ENCODE results near the gene EVL. TPM values are rescaled to one million over a fixed set of nuclear protein-coding genes. Genes with fewer than 3 reads are reported as not detected.

Gene EVL
- total and polyA plus RNA-seq, 8 donors: 23.0 to 68.4 (median 41.3) TPM

DNA sequence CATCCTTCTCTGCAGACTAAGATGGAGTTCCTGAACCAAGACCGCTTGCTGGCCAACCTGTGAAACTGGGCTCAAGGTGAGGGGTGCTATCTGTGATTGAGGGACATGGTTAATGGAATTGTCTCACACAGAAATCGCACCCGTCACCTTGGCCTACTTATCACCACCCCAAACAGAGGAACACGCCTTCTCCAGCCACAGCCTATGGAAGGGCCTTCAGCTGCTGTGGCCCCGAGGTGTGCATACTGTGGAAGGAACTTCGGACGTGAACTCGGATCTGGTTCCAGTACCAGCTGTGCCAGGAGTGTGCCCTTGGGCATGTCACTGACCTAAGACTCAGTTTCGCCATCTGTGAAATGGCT, 44.4 kb downstream of the EVL start:
- WGBS, 2 donors: 90 to 94% methylated on average over 9 of the region's 9 CpGs
- Histone ChIP-seq H3K27me3 (no peaks in the 10 kb centered on the region), H3K4me3 (no peak overlapping the region), H3K4me1 (peaks cover 0 to 9% (median 0%) of the 10 kb centered on the region in 3 donors), H3K9me3 (no peaks in the 10 kb centered on the region), H3K36me3 (no peaks in the 10 kb centered on the region), H3K27ac (no peak overlapping the region)
- DNase-seq: no peak
- TF ChIP-seq, protein P1, sequence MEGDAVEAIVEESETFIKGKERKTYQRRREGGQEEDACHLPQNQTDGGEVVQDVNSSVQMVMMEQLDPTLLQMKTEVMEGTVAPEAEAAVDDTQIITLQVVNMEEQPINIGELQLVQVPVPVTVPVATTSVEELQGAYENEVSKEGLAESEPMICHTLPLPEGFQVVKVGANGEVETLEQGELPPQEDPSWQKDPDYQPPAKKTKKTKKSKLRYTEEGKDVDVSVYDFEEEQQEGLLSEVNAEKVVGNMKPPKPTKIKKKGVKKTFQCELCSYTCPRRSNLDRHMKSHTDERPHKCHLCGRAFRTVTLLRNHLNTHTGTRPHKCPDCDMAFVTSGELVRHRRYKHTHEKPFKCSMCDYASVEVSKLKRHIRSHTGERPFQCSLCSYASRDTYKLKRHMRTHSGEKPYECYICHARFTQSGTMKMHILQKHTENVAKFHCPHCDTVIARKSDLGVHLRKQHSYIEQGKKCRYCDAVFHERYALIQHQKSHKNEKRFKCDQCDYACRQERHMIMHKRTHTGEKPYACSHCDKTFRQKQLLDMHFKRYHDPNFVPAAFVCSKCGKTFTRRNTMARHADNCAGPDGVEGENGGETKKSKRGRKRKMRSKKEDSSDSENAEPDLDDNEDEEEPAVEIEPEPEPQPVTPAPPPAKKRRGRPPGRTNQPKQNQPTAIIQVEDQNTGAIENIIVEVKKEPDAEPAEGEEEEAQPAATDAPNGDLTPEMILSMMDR (IDR thresholded peaks at IDR 0.05): no peak
- intact Hi-C loops (cut with DNase I): loop anchor here in 2 of 3 donors (5.0 to 10.0 kb wide), 2 partner anchors 125 to 127 kb away; no protein-coding TSS in a partner anchor
- FAIRE-seq: no peak
- ATAC-seq: no peak

DNA sequence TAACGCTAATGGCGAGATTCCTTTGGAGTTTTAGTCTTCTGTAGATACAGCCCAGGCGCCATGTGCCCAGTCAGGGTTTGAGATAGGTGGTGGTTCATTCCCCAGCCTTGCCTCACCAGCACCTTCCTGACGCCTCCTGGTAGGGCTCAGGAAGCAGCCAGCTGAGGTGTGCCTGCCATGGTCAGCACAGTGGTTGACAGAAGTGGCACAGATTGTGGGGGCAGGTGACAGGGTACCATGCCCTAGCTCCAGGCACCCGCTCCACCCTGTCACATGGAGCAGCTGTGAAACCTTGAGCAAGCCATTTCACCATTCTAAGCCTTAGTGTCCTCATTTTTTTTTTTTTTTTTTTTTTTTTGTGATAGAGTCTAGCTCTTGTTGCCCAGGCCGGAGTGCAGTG, 45.6 kb downstream of the EVL start:
- H3K27ac ChIP-seq: no peak overlapping the region
- no peaks in the 10 kb centered on the region for H3K36me3 ChIP-seq
- WGBS, 2 donors: 90 to 98% methylated on average over 5 to 6 of the region's 6 CpGs
- no peaks in the 10 kb centered on the region for H3K9me3 ChIP-seq
- H3K4me3 ChIP-seq: no peak overlapping the region
- intact Hi-C loops (cut with DNase I): no loop called here
- peaks cover 0 to 9% (median 0%) of the 10 kb centered on the region in 3 donors for H3K4me1 ChIP-seq
- ATAC-seq (no peak), FAIRE-seq (no peak), DNase-seq (no peak)
- H3K27me3 ChIP-seq: no peaks in the 10 kb centered on the region
- TF ChIP-seq, protein P1 (IDR thresholded peaks at IDR 0.05): no peak

DNA sequence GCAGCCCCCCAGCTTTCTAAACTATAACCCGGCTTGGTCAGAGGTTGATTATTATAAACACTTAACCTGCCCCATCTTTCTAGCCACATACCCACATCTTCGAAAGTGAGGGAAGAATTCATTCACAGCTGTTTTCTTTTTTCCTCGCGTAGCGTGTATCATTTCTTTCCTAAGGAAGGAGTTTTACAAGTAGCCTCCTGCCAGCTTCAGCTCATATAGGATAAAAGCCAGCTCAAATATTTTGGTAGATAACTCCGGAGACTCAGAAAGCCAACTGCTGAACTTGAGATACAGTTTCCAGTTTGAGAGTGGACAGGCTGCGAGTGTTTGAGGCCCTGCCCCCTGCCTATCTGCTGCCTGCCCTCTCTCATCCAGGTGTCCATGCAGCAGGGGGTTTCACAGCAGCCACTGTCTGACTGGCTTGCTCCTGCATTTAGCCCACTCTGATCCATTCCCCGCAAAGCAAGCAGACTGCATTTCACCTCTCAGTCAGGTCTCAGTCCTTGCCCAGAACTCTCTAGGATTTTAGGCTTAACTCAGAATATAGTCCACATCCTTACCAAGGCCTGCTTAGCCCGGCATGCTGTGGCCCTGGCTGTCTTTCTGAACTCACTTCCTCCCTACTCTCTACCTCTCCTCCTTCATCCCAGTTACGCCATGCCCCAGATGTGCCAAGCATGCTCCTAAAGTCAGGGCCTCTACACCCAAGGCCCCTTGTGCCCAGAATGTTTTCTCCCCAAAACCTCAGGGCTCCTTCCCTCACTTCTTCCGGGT, 46.9 kb downstream of the EVL start:
- H3K27ac ChIP-seq: no peak overlapping the region
- intact Hi-C loops (cut with DNase I): no loop called here

DNA sequence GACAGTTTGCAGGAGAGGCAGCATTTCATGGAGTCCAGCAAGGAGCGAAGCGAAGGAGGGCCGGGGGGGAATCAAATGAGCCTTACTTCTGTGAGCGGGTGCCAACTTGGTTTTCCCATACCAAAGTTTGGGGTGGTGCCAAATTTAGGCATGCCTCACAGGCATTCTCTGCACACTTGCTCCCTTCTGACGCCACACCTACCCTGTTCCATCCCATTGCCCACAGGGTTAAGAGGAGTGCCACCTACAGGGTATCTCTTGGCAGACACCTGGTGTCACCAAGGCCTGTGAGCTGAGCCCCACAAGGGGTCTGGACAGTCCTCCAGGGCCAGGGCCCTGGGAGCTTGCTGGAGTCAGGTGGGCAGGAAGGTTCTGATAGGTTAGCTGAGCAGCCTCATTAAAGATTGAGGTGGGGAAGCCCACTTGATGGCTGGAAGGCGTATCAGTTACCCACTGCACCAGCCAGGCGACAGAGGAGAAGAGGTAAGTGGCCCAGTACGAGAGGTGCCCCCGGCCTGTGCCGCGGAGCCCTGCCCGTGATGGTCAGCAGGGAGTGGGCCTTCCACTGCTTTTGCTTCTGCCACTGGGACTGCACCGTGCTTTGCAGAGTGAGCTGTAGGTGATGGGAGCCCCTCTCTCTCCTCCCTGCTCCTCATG, 49.0 kb downstream of the EVL start:
- H3K4me3 ChIP-seq: no peak overlapping the region
- TF ChIP-seq, protein P1 (IDR thresholded peaks at IDR 0.05): no peak
- WGBS, 2 donors: 93 to 95% methylated on average over 13 of the region's 13 CpGs
- no peaks in the 10 kb centered on the region for H3K27me3 ChIP-seq
- no peaks in the 10 kb centered on the region for H3K9me3 ChIP-seq
- intact Hi-C loops (cut with DNase I): no loop called here
- DNase-seq (no peak), FAIRE-seq (no peak), ATAC-seq (no peak)
- H3K4me1 ChIP-seq: no peaks in the 10 kb centered on the region
- no peak overlapping the region for H3K27ac ChIP-seq
- H3K36me3 ChIP-seq: no peaks in the 10 kb centered on the region

More for the DNA sequence above, 46.9 kb downstream of the EVL start:
- Histone ChIP-seq H3K27me3 (no peaks in the 10 kb centered on the region), H3K4me1 (peaks cover 0 to 9% (median 0%) of the 10 kb centered on the region in 3 donors), H3K4me3 (no peak overlapping the region), H3K9me3 (no peaks in the 10 kb centered on the region), H3K36me3 (no peaks in the 10 kb centered on the region)
- TF ChIP-seq, protein P1 (IDR thresholded peaks at IDR 0.05): no peak
- ATAC-seq (no peak), FAIRE-seq (no peak), DNase-seq (no peak)
- 60 to 64% methylated on average over 11 of the region's 11 CpGs for WGBS, 2 donors

DNA sequence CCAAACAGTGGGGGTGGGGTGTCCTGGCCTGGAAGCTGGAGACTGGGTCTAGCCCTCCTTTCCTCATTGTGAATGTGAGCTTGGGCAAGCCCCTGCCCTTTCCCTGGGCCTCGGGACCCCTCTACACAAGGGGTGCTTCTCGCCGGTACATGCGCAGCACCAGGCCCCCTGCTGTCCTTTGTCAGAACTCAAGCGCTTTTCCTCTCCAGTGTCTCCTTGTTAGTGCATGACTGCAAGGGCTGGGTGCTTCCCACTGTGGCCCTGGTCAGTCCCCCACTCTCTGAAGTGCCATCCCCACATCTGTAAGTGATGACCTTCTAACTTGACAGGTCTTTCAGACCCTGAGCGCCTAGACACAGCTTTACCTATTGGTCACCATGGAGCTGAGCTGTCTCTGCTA, 50.0 kb downstream of the EVL start:
- H3K36me3 ChIP-seq: no peaks in the 10 kb centered on the region
- TF ChIP-seq, protein P1 (IDR thresholded peaks at IDR 0.05): no peak
- WGBS, 2 donors: 93 to 99% methylated on average over 6 of the region's 6 CpGs
- no peaks in the 10 kb centered on the region for H3K4me1 ChIP-seq
- DNase-seq (no peak), ATAC-seq (no peak), FAIRE-seq (no peak)
- intact Hi-C loops (cut with DNase I): no loop called here
- H3K9me3 ChIP-seq: no peaks in the 10 kb centered on the region
- H3K27ac ChIP-seq: no peak overlapping the region
- no peak overlapping the region for H3K4me3 ChIP-seq
- H3K27me3 ChIP-seq: no peaks in the 10 kb centered on the region
